H9 (cell line): ENCODE measurements around the gene PALD1. TPM values are rescaled to one million over a fixed set of nuclear protein-coding genes. Genes with fewer than 3 reads are reported as not detected.

Experiments
- DNase-seq: peaks from one replicate; pipeline ENCODE4 v3.0.0-alpha.2; 2017
- H2AFZ ChIP-seq: one replicate; pipeline ENCODE4 v1.6.1; 2013; ENCODE audit warnings: mild to moderate bottlenecking, low read length, control low read depth, moderate library complexity
- H2AK5ac ChIP-seq: 2 replicates; pipeline ENCODE4 v1.6.1; 2013; ENCODE audit warnings: low read length, control low read depth, mixed read lengths; ENCODE audit not compliant: insufficient read length
- H2BK120ac ChIP-seq: one replicate; pipeline ENCODE4 v1.6.1; 2013; ENCODE audit warnings: low read depth, mild to moderate bottlenecking, low read length, control low read depth, inconsistent platforms; ENCODE audit not compliant: poor library complexity, severe bottlenecking
- H2BK12ac ChIP-seq: 2 replicates; pipeline ENCODE4 v1.6.1; 2013; ENCODE audit warnings: low read length, control low read depth, mixed read lengths, low read depth; ENCODE audit not compliant: insufficient read length
- H2BK15ac ChIP-seq: 2 replicates; pipeline ENCODE4 v1.6.1; 2013; ENCODE audit warnings: low read depth, low read length, control low read depth
- H2BK20ac ChIP-seq: one replicate; pipeline ENCODE4 v1.6.1; 2013; ENCODE audit warnings: low read depth, mild to moderate bottlenecking, low read length, control low read depth, inconsistent platforms; ENCODE audit not compliant: poor library complexity, severe bottlenecking
- H2BK5ac ChIP-seq: 2 replicates; pipeline ENCODE4 v1.6.1; 2013; ENCODE audit warnings: low read length, control low read depth, mixed read lengths; ENCODE audit not compliant: insufficient read length
- H3K14ac ChIP-seq: 2 replicates; pipeline ENCODE4 v1.6.1; 2013; ENCODE audit warnings: low read length, control low read depth; ENCODE audit not compliant: insufficient read depth
- H3K18ac ChIP-seq: 2 replicates; pipeline ENCODE4 v1.6.1; 2013; ENCODE audit warnings: low read depth, mild to moderate bottlenecking, mixed read lengths, low read length, control low read depth; ENCODE audit not compliant: insufficient read length
- H3K23ac ChIP-seq: 2 replicates; pipeline ENCODE4 v1.6.1; 2013; ENCODE audit warnings: low read length, control low read depth, mixed read lengths, low read depth; ENCODE audit not compliant: insufficient read length
- H3K23me2 ChIP-seq: 2 replicates; pipeline ENCODE4 v1.6.1; 2013; ENCODE audit warnings: low read depth, mild to moderate bottlenecking, mixed read lengths, low read length, control low read depth; ENCODE audit not compliant: insufficient read length, poor library complexity, severe bottlenecking
- H3K27ac ChIP-seq: 2 replicates; pipeline ENCODE4 v1.5.1; 2013; ENCODE audit warnings: low read length, control low read depth, mixed read lengths, low read depth; ENCODE audit not compliant: insufficient read length
- H3K27me3 ChIP-seq: 2 replicates; pipeline ENCODE4 v1.6.1; 2013; ENCODE audit warnings: low read length, control low read depth, inconsistent platforms; ENCODE audit not compliant: insufficient read depth
- H3K4ac ChIP-seq: 2 replicates; pipeline ENCODE4 v1.6.1; 2013; ENCODE audit warnings: low read depth, mild to moderate bottlenecking, control low read depth, inconsistent platforms, low read length, moderate library complexity
- H3K4me1 ChIP-seq: 2 replicates; pipeline ENCODE4 v1.6.1; 2013; ENCODE audit warnings: low read length, control low read depth, inconsistent platforms; ENCODE audit not compliant: insufficient read depth
- H3K4me2 ChIP-seq: 2 replicates; pipeline ENCODE4 v1.6.1; 2013; ENCODE audit warnings: low read length, control low read depth, mixed read lengths; ENCODE audit not compliant: insufficient read length, insufficient read depth
- H3K56ac ChIP-seq: 2 replicates; pipeline ENCODE4 v1.6.1; 2013; ENCODE audit warnings: low read depth, mild to moderate bottlenecking, mixed read lengths, low read length, control low read depth; ENCODE audit not compliant: insufficient read length
- H3K79me1 ChIP-seq: 2 replicates; pipeline ENCODE4 v1.6.1; 2013; ENCODE audit warnings: low read depth, mild to moderate bottlenecking, moderate library complexity, low read length, control low read depth, inconsistent platforms; ENCODE audit not compliant: insufficient read depth, poor library complexity, severe bottlenecking
- H3K79me2 ChIP-seq: 2 replicates; pipeline ENCODE4 v1.6.1; 2013; ENCODE audit warnings: low read length, control low read depth, inconsistent platforms; ENCODE audit not compliant: insufficient read depth
- H3K9ac ChIP-seq: 2 replicates; pipeline ENCODE4 v1.6.1; 2013; ENCODE audit warnings: low read length, control low read depth, mixed read lengths; ENCODE audit not compliant: insufficient read length; ENCODE audit errors: extremely low read depth
- H3K9me3 ChIP-seq: one replicate; pipeline ENCODE4 v1.6.1; 2013; ENCODE audit warnings: low read depth, low read length, inconsistent platforms; ENCODE audit not compliant: control insufficient read depth
- H3T11ph ChIP-seq: one replicate; pipeline ENCODE4 v1.6.1; 2013; ENCODE audit warnings: mild to moderate bottlenecking, low read length, control low read depth, inconsistent platforms
- H4K20me1 ChIP-seq: one replicate; pipeline ENCODE4 v1.6.1; 2013; ENCODE audit not compliant: control insufficient read depth, insufficient read length, insufficient read depth
- H4K5ac ChIP-seq: 2 replicates; pipeline ENCODE4 v1.6.1; 2013; ENCODE audit warnings: low read depth, mild to moderate bottlenecking, mixed read lengths, low read length, control low read depth; ENCODE audit not compliant: insufficient read length
- H4K8ac ChIP-seq: replicated peaks from 2 replicates; pipeline ENCODE4 v1.6.1; 2013; ENCODE audit warnings: low read length, control low read depth, mixed read lengths, low read depth; ENCODE audit not compliant: insufficient read length
- H4K91ac ChIP-seq: 2 replicates; pipeline ENCODE4 v1.6.1; 2013; ENCODE audit warnings: low read depth, mild to moderate bottlenecking, moderate library complexity, mixed read lengths, low read length, control low read depth; ENCODE audit not compliant: insufficient read length
- H3K27ac Mint-ChIP-seq, 3 experiments: 2 replicates in 2 of 3; 3 replicates in 1 of 3; pipeline ENCODE4 v1.8.0; 2020 to 2021; ENCODE audit warnings: mixed read lengths in 3 of 3, mild to moderate bottlenecking in 1 of 3, moderate library complexity in 1 of 3
- H3K27me3 Mint-ChIP-seq: 2 replicates; pipeline ENCODE4 v1.8.0; 2021; ENCODE audit warnings: low read depth, mild to moderate bottlenecking, moderate library complexity, mixed read lengths
- H3K36me3 Mint-ChIP-seq, 3 experiments: 2 replicates in 2 of 3; 3 replicates in 1 of 3; pipeline ENCODE4 v1.8.0; 2020 to 2021; ENCODE audit warnings: low read depth in 3 of 3, mixed read lengths in 3 of 3; ENCODE audit not compliant: insufficient read depth in 1 of 3
- H3K4me1 Mint-ChIP-seq, 2 experiments: 2 replicates each; pipeline ENCODE4 v1.8.0; 2020; ENCODE audit warnings: mixed read lengths in 2 of 2
- H3K4me3 Mint-ChIP-seq, 2 experiments: 2 replicates in 1 of 2; 3 replicates in 1 of 2; pipeline ENCODE4 v1.8.0; 2020 to 2021; ENCODE audit warnings: mild to moderate bottlenecking in 2 of 2, mixed read lengths in 2 of 2, moderate library complexity in 1 of 2
- H3K9me3 Mint-ChIP-seq, 2 experiments: 2 replicates in 1 of 2; 3 replicates in 1 of 2; pipeline ENCODE4 v1.8.0; 2020; ENCODE audit warnings: mild to moderate bottlenecking in 2 of 2, mixed read lengths in 2 of 2, moderate library complexity in 1 of 2
- CTCF ChIP-seq: fragments of 200-600 bp; sonication (generic); conservative IDR thresholded peaks from 3 replicates; pipeline ENCODE4 v1.8.0; 2021; ENCODE audit warnings: antibody characterized with exemption, mild to moderate bottlenecking
- WGBS: extraction: QIAGEN DNeasy Blood & Tissue Kit; methylation state at CpG from one replicate; pipeline ENCODE4 v1.1.7; 2013; ENCODE audit warnings: missing lambda C conversion rate, low lambda C conversion rate, mixed read lengths; ENCODE audit not compliant: insufficient read length; ENCODE audit errors: extremely low coverage; 5-methylcytosine and 5-hydroxymethylcytosine counted together
- total RNA-seq: library from RNA; stranded (reverse); gene quantifications from 2 replicates; pipeline ENCODE4 v1.2.1, GENCODE V29; 2021

The PALD1 gene
- total RNA-seq, 1 experiment from 2014 or later, result 21.1 TPM

GRCh38 chr10:70528314-70528713 is 49.7 kb downstream of the PALD1 start:
- H3K4me3 Mint-ChIP-seq, result no peak overlapping the region
- Histone ChIP-seq H3K4me1 (no peaks in the 10 kb centered on the region), H2BK5ac (no peak overlapping the region), H3K4me2 (no peak overlapping the region), H4K8ac (no peak overlapping the region), H2BK15ac (no peak overlapping the region), H4K20me1 (no peaks in the 10 kb centered on the region), H2BK20ac (no peak overlapping the region), H3K79me1 (no peaks in the 10 kb centered on the region), H3K79me2 (no peaks in the 10 kb centered on the region; the same call in 1 of the 2 replicates), H3K9me3 (no peaks in the 10 kb centered on the region), H4K91ac (no peak overlapping the region), H3K27me3 (no peaks in the 10 kb centered on the region), H3K56ac (no peak overlapping the region), H2AFZ (no peak overlapping the region), H2BK12ac (no peak overlapping the region), H2AK5ac (no peak overlapping the region), H3K23ac (no peak overlapping the region), H2BK120ac (no peak overlapping the region), H3K23me2 (no peaks in the 10 kb centered on the region), H3K14ac (no peak overlapping the region), H3K4ac (no peak overlapping the region), H3K9ac (no peak overlapping the region), H3T11ph (no peak overlapping the region), H3K18ac (no peak overlapping the region), H4K5ac (no peak overlapping the region), H3K27ac (no peak overlapping the region)
- H3K27me3 Mint-ChIP-seq, result no peaks in the 10 kb centered on the region
- DNase-seq, result no peak
- no peak for TF ChIP-seq CTCF
- 0 out of 7 replicates have a peak overlapping the region, but pooled peaks of 1 of the 3 experiments have one; percentile 13 for H3K27ac Mint-ChIP-seq
- WGBS, result no CpG with 5 or more reads among the region's 4 CpGs
- H3K36me3 Mint-ChIP-seq, result peaks cover 0 to 8% (median 5%) of the 10 kb centered on the region in 3 experiments; a peak in 5 of 7 replicates
- H3K9me3 Mint-ChIP-seq, result no peaks in the 10 kb centered on the region
- peaks cover 2 to 6% of the 10 kb centered on the region in 2 experiments; a peak in 2 of 4 replicates for H3K4me1 Mint-ChIP-seq
